ENCODE data around the gene HLA-DRA.
"Not testable (repeated sequence)": the region's sequence is repeated elsewhere in the genome, so short reads cannot be mapped to it uniquely, and the experiment has no call there.

Gene HLA-DRA

GRCh38 chr6:32460528-32460927 is 20.8 kb downstream of the HLA-DRA start:
- Mint-ChIP-seq H3K36me3 (ENCODE audit: low read depth) (no peaks in the 10 kb centered on the region), H3K9me3 (peaks cover 15% of the 10 kb centered on the region), H3K27ac (no peak overlapping the region), H3K4me1 (peaks cover 7% of the 10 kb centered on the region), H3K27me3 (ENCODE audit: low read depth, poor library complexity) (peaks cover 10% of the 10 kb centered on the region), H3K4me3 (no peak overlapping the region)
- DNase-seq: no peak
- TF ChIP-seq, protein P1, sequence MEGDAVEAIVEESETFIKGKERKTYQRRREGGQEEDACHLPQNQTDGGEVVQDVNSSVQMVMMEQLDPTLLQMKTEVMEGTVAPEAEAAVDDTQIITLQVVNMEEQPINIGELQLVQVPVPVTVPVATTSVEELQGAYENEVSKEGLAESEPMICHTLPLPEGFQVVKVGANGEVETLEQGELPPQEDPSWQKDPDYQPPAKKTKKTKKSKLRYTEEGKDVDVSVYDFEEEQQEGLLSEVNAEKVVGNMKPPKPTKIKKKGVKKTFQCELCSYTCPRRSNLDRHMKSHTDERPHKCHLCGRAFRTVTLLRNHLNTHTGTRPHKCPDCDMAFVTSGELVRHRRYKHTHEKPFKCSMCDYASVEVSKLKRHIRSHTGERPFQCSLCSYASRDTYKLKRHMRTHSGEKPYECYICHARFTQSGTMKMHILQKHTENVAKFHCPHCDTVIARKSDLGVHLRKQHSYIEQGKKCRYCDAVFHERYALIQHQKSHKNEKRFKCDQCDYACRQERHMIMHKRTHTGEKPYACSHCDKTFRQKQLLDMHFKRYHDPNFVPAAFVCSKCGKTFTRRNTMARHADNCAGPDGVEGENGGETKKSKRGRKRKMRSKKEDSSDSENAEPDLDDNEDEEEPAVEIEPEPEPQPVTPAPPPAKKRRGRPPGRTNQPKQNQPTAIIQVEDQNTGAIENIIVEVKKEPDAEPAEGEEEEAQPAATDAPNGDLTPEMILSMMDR (IDR thresholded peaks at IDR 0.05): no peak

- peaks cover 7% of the 10 kb centered on the region for H3K4me1 Mint-ChIP-seq
- no peak overlapping the region for H3K4me3 Mint-ChIP-seq
- peaks cover 10% of the 10 kb centered on the region for H3K27me3 Mint-ChIP-seq (ENCODE audit: low read depth, poor library complexity)
- H3K9me3 Mint-ChIP-seq: peaks cover 13% of the 10 kb centered on the region
- TF ChIP-seq, protein P1 (IDR thresholded peaks at IDR 0.05): no peak
- no peaks in the 10 kb centered on the region for H3K36me3 Mint-ChIP-seq (ENCODE audit: low read depth)
- DNase-seq: no peak
- no peak overlapping the region for H3K27ac Mint-ChIP-seq
These were observed 21.8 kb downstream of the HLA-DRA start for GRCh38 chr6:32461493-32461892.

DNA sequence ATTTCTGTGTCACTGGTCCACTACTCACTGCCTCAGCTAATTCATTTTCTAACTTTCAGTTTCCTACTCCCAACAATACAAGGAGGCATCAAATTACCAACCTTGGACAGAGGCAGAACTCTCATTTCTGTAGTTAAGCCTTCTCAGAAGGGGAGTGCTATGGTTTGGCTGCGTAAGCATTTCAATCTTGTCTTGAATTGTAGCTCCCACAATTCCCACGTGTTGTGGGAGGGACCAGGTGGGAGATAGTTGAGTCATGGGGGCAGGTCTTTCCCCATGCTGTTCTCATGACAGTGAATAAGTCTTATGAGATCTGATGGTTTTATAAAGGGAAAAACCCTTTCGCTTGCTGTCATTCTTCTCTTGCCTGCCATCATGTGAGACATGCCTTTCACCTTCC is 22.9 kb downstream of the HLA-DRA start:
- H3K27me3 Mint-ChIP-seq (ENCODE audit: low read depth, poor library complexity): peaks cover 3% of the 10 kb centered on the region
- no peaks in the 10 kb centered on the region for H3K36me3 Mint-ChIP-seq (ENCODE audit: low read depth)
- peaks cover 7% of the 10 kb centered on the region for H3K4me1 Mint-ChIP-seq
- TF ChIP-seq, protein P1 (IDR thresholded peaks at IDR 0.05): no peak
- DNase-seq: no peak
- H3K4me3 Mint-ChIP-seq: no peak overlapping the region
- H3K9me3 Mint-ChIP-seq: peaks cover 10% of the 10 kb centered on the region
- H3K27ac Mint-ChIP-seq: no peak overlapping the region

GRCh38 chr6:32467743-32468503 is 28.2 kb downstream of the HLA-DRA start:
- not testable (repeated sequence) for H3K36me3 Mint-ChIP-seq (ENCODE audit: low read depth); H3K27me3 Mint-ChIP-seq (ENCODE audit: low read depth, poor library complexity); DNase-seq; H3K4me1 Mint-ChIP-seq; H3K27ac Mint-ChIP-seq; H3K4me3 Mint-ChIP-seq
- H3K9me3 Mint-ChIP-seq: peaks cover 18% of the 10 kb centered on the region

- no peak for DNase-seq
- TF ChIP-seq, protein P1 (IDR thresholded peaks at IDR 0.05): no peak
- Mint-ChIP-seq H3K9me3 (peaks cover 14% of the 10 kb centered on the region), H3K4me3 (no peak overlapping the region), H3K27me3 (ENCODE audit: low read depth, poor library complexity) (peaks cover 11% of the 10 kb centered on the region), H3K36me3 (ENCODE audit: low read depth) (no peaks in the 10 kb centered on the region), H3K4me1 (no peaks in the 10 kb centered on the region), H3K27ac (no peak overlapping the region)
These were observed 33.2 kb downstream of the HLA-DRA start for GRCh38 chr6:32472781-32473375.

DNA sequence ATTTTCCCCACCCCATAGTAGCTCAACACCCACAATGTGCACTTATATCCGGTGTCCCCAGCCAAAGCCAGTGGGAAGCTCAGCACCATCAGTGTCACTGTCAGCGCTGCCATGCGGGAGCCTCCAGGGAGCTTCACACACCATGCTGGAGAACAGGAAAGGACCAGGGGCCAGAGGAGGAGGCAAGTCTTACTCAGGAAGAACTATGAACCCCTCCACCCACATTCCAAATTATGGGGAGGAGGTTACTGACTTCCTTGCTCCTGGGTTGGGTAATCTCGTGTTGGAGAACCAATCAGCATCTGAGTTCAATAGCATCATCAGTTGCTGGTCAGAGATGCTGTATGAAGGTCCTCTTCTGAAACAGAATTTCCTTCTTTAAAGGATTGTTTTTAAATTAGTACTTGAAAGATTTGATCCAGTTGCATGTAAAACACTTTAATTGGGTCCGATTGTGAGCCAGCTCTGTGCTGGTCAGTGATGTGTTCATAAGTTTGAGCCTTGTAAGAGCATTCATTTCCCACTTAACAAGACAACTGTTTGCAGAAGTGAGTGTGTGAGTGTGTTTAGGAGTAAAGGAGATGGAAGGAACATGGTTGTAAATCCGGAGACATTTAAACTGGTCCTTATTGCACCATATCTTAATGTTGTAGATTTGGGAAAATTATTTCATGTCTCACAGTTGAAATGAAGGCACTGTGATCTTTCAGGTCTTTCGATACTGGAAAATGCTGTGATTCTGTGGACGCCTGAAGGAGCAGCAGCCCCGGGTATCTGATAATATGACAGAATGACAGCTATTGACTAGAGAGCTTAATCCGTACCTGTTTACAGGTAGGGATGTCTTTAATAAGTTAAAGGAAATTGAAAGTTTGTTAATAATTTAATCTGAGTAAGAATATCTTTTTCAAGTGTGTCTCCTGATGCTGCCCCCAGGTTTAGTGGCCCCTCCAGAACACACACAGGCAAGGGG is 34.0 kb downstream of the HLA-DRA start:
- not testable (repeated sequence) for DNase-seq

More for the DNA sequence above, 34.0 kb downstream of the HLA-DRA start:
- H3K27ac Mint-ChIP-seq; H3K4me1 Mint-ChIP-seq; H3K4me3 Mint-ChIP-seq; H3K36me3 Mint-ChIP-seq (ENCODE audit: low read depth): not testable (repeated sequence)
- H3K9me3 Mint-ChIP-seq: peaks cover 16% of the 10 kb centered on the region
- H3K27me3 Mint-ChIP-seq (ENCODE audit: low read depth, poor library complexity): peaks cover 11% of the 10 kb centered on the region
